GM23248 (cell line): ENCODE data around the gene ADCY5. TPM values are rescaled to one million over a fixed set of nuclear protein-coding genes. Genes with fewer than 3 reads are reported as not detected.

Experiments used
- DNase-seq: peaks from one replicate; pipeline ENCODE4 v3.0.0-alpha.2; 2015
- H2AFZ ChIP-seq: fragments of 200-600 bp; sonication (generic); 2 replicates; pipeline ENCODE4 v1.6.1; 2016; ENCODE audit warnings: antibody characterized with exemption
- H3F3A ChIP-seq: fragments of 200-600 bp; sonication (generic); 2 replicates; pipeline ENCODE4 v1.6.1; 2016; ENCODE audit warnings: mild to moderate bottlenecking, antibody characterized with exemption, mixed run types; ENCODE audit not compliant: insufficient read depth
- H3K27ac ChIP-seq: fragments of 200-600 bp; sonication (generic); 2 replicates; pipeline ENCODE4 v1.5.1; 2016; ENCODE audit warnings: mild to moderate bottlenecking
- H3K27me3 ChIP-seq: fragments of 200-600 bp; sonication (generic); replicated peaks from 2 replicates; pipeline ENCODE4 v1.6.1; 2016; ENCODE audit warnings: mild to moderate bottlenecking; ENCODE audit not compliant: insufficient read depth
- H3K36me3 ChIP-seq: fragments of 200-600 bp; sonication (generic); 2 replicates; pipeline ENCODE4 v1.6.1; 2016; ENCODE audit warnings: low read depth, mild to moderate bottlenecking
- H3K4me1 ChIP-seq: fragments of 200-600 bp; sonication (generic); 2 replicates; pipeline ENCODE4 v1.6.1; 2016; ENCODE audit warnings: mild to moderate bottlenecking; ENCODE audit not compliant: insufficient read depth
- H3K4me2 ChIP-seq: fragments of 200-600 bp; sonication (generic); one replicate; pipeline ENCODE4 v1.6.1; 2016; ENCODE audit warnings: mild to moderate bottlenecking; ENCODE audit not compliant: unreplicated experiment
- H3K4me3 ChIP-seq: fragments of 200-600 bp; sonication (generic); 2 replicates; pipeline ENCODE4 v1.5.1; 2016; ENCODE audit warnings: mild to moderate bottlenecking
- H3K79me2 ChIP-seq: fragments of 200-600 bp; sonication (generic); 2 replicates; pipeline ENCODE4 v1.6.1; 2016; ENCODE audit warnings: mild to moderate bottlenecking; ENCODE audit not compliant: insufficient read depth
- H3K9ac ChIP-seq: fragments of 200-600 bp; sonication (generic); 2 replicates; pipeline ENCODE4 v1.6.1; 2016; ENCODE audit warnings: mild to moderate bottlenecking
- H3K9me2 ChIP-seq: fragments of 200-600 bp; sonication (generic); 2 replicates; pipeline ENCODE4 v1.6.1; 2016; ENCODE audit warnings: mixed run types, mild to moderate bottlenecking, moderate library complexity; ENCODE audit not compliant: insufficient read depth
- H3K9me3 ChIP-seq: fragments of 200-600 bp; sonication (generic); one replicate; pipeline ENCODE4 v1.6.1; 2017; ENCODE audit warnings: low read depth
- H4K20me1 ChIP-seq: fragments of 200-600 bp; sonication (generic); 2 replicates; pipeline ENCODE4 v1.6.0; 2016; ENCODE audit not compliant: insufficient read depth
- EZH2 ChIP-seq: fragments of 200-600 bp; sonication (generic); IDR thresholded peaks from 2 replicates; pipeline ENCODE4 v1.6.1; 2018; ENCODE audit warnings: antibody characterized with exemption, mild to moderate bottlenecking; ENCODE audit not compliant: insufficient read depth, poor library complexity, severe bottlenecking
- EZH2phosphoT487 ChIP-seq: fragments of 200-600 bp; sonication (generic); IDR thresholded peaks from 2 replicates; pipeline ENCODE4 v1.6.1; 2018; ENCODE audit warnings: antibody characterized with exemption, moderate library complexity, mild to moderate bottlenecking, low read depth; ENCODE audit not compliant: insufficient read depth
- WGBS, 2 experiments: methylation state at CpG; one replicate each; pipeline ENCODE4 v1.1.6; 2015 to 2017; ENCODE audit warnings: low lambda C conversion rate in 2 of 2, low coverage in 1 of 2; ENCODE audit errors: missing lambda C conversion rate in 2 of 2; 5-methylcytosine and 5-hydroxymethylcytosine counted together
- in situ Hi-C: fragments of 300-500 bp; cut with MboI; formaldehyde crosslinking; loops from 2 replicates; pipeline ENCODE4 v1.15.0; 2020
- polyA plus RNA-seq: library from polyadenylated mRNA; unstranded; fragments of >200 nt; fragmentation: Nextera tagmentation; extraction: Ambion mirVana; gene quantifications from 2 replicates; pipeline ENCODE4 v1.2.1, GENCODE V29; 2016
- total RNA-seq: library from RNA; depleted of rRNA; stranded (reverse); fragments of >200 nt; shearing (Covaris generic); gene quantifications from 2 replicates; pipeline ENCODE4 v1.2.3, GENCODE V29; 2014

The ADCY5 gene
- total and polyA plus RNA-seq, 2 experiments from 2014 or later = 0.09 to 1.2 TPM

- Histone ChIP-seq H3K4me2 (no peak overlapping the region), H3K36me3 (no peaks in the 10 kb centered on the region), H2AFZ (no peak overlapping the region), H3K9ac (no peak overlapping the region), H4K20me1 (no peaks in the 10 kb centered on the region; the same call in 1 of the 2 replicates), H3K4me1 (no peaks in the 10 kb centered on the region), H3K4me3 (no peak overlapping the region), H3K27me3 (peaks cover 9% of the 10 kb centered on the region), H3K9me2 (no peaks in the 10 kb centered on the region), H3K9me3 (no peaks in the 10 kb centered on the region), H3F3A (no peaks in the 10 kb centered on the region), H3K79me2 (no peaks in the 10 kb centered on the region), H3K27ac (no peak overlapping the region)
- in situ Hi-C loops = no loop called here
- TF ChIP-seq EZH2 (no peak), EZH2phosphoT487 (no peak)
- WGBS, 2 experiments = 69% methylated on average over 26 of the region's 26 CpGs
- peak; percentile 47 for DNase-seq
Observed at GRCh38 chr3:123383091-123384053, 65.5 kb downstream of the ADCY5 start.

DNA sequence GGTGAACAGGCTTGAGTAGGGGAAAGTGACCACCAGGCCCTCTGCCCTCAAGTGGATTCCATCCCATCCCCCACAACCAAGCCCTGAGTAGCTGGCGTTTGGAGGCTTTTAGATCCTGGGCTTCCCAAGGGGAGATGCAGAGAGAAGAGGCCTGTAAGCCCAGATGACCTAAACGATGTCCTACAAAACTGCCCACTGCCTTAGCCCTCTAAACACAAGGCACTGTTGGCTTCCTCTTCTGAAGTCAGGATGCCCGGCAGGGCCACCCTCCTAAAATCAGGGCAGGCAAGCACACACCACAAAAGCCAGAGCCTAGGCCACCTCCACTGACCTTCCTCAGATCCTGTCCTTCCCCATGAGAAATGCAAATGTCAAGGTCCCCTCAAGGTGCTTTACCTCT is 68.6 kb downstream of the ADCY5 start:
- no peak for TF ChIP-seq EZH2phosphoT487
- no peak for TF ChIP-seq EZH2

GRCh38 chr3:123379041-123379830 is 69.7 kb downstream of the ADCY5 start:
- no peak overlapping the region for H3K4me2 ChIP-seq
- no peaks in the 10 kb centered on the region for H3F3A ChIP-seq
- H3K9me2 ChIP-seq = no peaks in the 10 kb centered on the region
- H3K4me3 ChIP-seq = no peak overlapping the region
- H3K36me3 ChIP-seq = no peaks in the 10 kb centered on the region
- no peak overlapping the region for H3K9ac ChIP-seq
- no peak overlapping the region for H3K27ac ChIP-seq
- 53 to 67% methylated on average over 10 to 11 of the region's 11 CpGs for WGBS, 2 experiments
- H3K9me3 ChIP-seq = no peaks in the 10 kb centered on the region
- H3K27me3 ChIP-seq = peaks cover 21% of the 10 kb centered on the region
- DNase-seq = no peak
- no peaks in the 10 kb centered on the region for H4K20me1 ChIP-seq
- in situ Hi-C loops = no loop called here
- no peaks in the 10 kb centered on the region for H3K4me1 ChIP-seq
- no peak overlapping the region for H2AFZ ChIP-seq
- TF ChIP-seq EZH2 (no peak), EZH2phosphoT487 (no peak)
- no peaks in the 10 kb centered on the region for H3K79me2 ChIP-seq

More for the DNA sequence above, 68.6 kb downstream of the ADCY5 start:
- 78 to 79% methylated on average over 3 of the region's 3 CpGs for WGBS, 2 experiments
- Histone ChIP-seq H3K27ac (no peak overlapping the region), H4K20me1 (no peaks in the 10 kb centered on the region), H3K4me2 (no peak overlapping the region), H2AFZ (no peak overlapping the region), H3K4me1 (no peaks in the 10 kb centered on the region), H3K4me3 (no peak overlapping the region), H3K9ac (no peak overlapping the region), H3F3A (no peaks in the 10 kb centered on the region), H3K79me2 (no peaks in the 10 kb centered on the region), H3K9me2 (no peaks in the 10 kb centered on the region), H3K27me3 (peaks cover 21% of the 10 kb centered on the region), H3K9me3 (no peaks in the 10 kb centered on the region), H3K36me3 (no peaks in the 10 kb centered on the region)
- no peak for DNase-seq
- in situ Hi-C loops = no loop called here

- no peaks in the 10 kb centered on the region for H3K9me3 ChIP-seq
- no peaks in the 10 kb centered on the region for H3K4me1 ChIP-seq
- in situ Hi-C loops = no loop called here
- no peaks in the 10 kb centered on the region for H3K79me2 ChIP-seq
- H3K36me3 ChIP-seq = no peaks in the 10 kb centered on the region
- H3K4me2 ChIP-seq = no peak overlapping the region
- H3F3A ChIP-seq = no peaks in the 10 kb centered on the region
- no peaks in the 10 kb centered on the region for H4K20me1 ChIP-seq
- no peak overlapping the region for H3K4me3 ChIP-seq
- peaks cover 21% of the 10 kb centered on the region for H3K27me3 ChIP-seq
- H3K27ac ChIP-seq = no peak overlapping the region
- TF ChIP-seq EZH2phosphoT487 (no peak), EZH2 (no peak)
- no peaks in the 10 kb centered on the region for H3K9me2 ChIP-seq
- DNase-seq = no peak
- no peak overlapping the region for H3K9ac ChIP-seq
- H2AFZ ChIP-seq = no peak overlapping the region
- WGBS, 2 experiments = 66 to 67% methylated on average over 8 of the region's 8 CpGs
Observed at GRCh38 chr3:123378409-123378915, 70.4 kb downstream of the ADCY5 start.
